ENCODE data around the gene DCC.

GRCh38 chr18:52963481-52963880 is 623.5 kb downstream of the DCC start:
- TF ChIP-seq EZH2 (IDR thresholded peaks at IDR 0.05) (no peak), POLR2AphosphoS5 (IDR thresholded peaks at IDR 0.05; ENCODE audit: borderline replicate concordance, low read depth, low read length) (no peak), FOXP2 (optimal IDR thresholded peaks at IDR 0.05; ENCODE audit: control extremely low read depth, extremely low read length, insufficient read depth) (no peak)

Data from SK-N-MC (cell line).